Germinal center (tissue), 1 donor: Measurements from ENCODE around the gene RFPL1.
"Not testable (repeated sequence)": the region's sequence is repeated elsewhere in the genome, so short reads cannot be mapped to it uniquely, and the experiment has no call there.

Source experiments
- DNase-seq: peaks from one replicate; pipeline ENCODE4 v3.0.0; 2012; ENCODE audit warnings: mixed read lengths, low spot score

RFPL1 gene

GRCh38 chr22:29438283-29438682, at the start of gene RFPL1:
Gene RFPL1 (plus strand): TSS chr22:29438583.
- DNase-seq: not testable (repeated sequence)

- DNase-seq: no peak
Observed at GRCh38 chr22:29388759-29389090, 49.7 kb upstream of the RFPL1 start.

- no peak for DNase-seq
Observed at GRCh38 chr22:29390270-29390669, 48.1 kb upstream of the RFPL1 start.

GRCh38 chr22:29391546-29391945, 46.8 kb upstream of the RFPL1 start:
- no peak for DNase-seq

GRCh38 chr22:29393019-29393608, 45.3 kb upstream of the RFPL1 start:
- no peak for DNase-seq

- peak; percentile 78 for DNase-seq
Observed at GRCh38 chr22:29394931-29395581, 43.3 kb upstream of the RFPL1 start.

- no peak for DNase-seq
Observed at GRCh38 chr22:29396126-29396525, 42.3 kb upstream of the RFPL1 start.

- no peak for DNase-seq
Observed at GRCh38 chr22:29397791-29398190, 40.6 kb upstream of the RFPL1 start.

GRCh38 chr22:29400576-29400975, 37.8 kb upstream of the RFPL1 start:
- no peak for DNase-seq

- not testable (repeated sequence) for DNase-seq
Observed at GRCh38 chr22:29401538-29401937, 36.8 kb upstream of the RFPL1 start.

GRCh38 chr22:29408940-29409339, 29.4 kb upstream of the RFPL1 start:
- DNase-seq: no peak

- DNase-seq: peak; percentile 8
Observed at GRCh38 chr22:29411569-29412211, 26.7 kb upstream of the RFPL1 start.

- DNase-seq: not testable (repeated sequence)
Observed at GRCh38 chr22:29412772-29413171, 25.6 kb upstream of the RFPL1 start.

- not testable (repeated sequence) for DNase-seq
Observed at GRCh38 chr22:29414951-29415591, 23.3 kb upstream of the RFPL1 start.

GRCh38 chr22:29418704-29419103, 19.7 kb upstream of the RFPL1 start:
- not testable (repeated sequence) for DNase-seq

GRCh38 chr22:29426476-29426875, 11.9 kb upstream of the RFPL1 start:
- no peak for DNase-seq

- no peak for DNase-seq
Observed at GRCh38 chr22:29427176-29427760, 11.1 kb upstream of the RFPL1 start.

GRCh38 chr22:29431986-29432385, 6.4 kb upstream of the RFPL1 start:
- no peak for DNase-seq

- no peak for DNase-seq
Observed at GRCh38 chr22:29433856-29434255, 4.5 kb upstream of the RFPL1 start.

- DNase-seq: no peak
Observed at GRCh38 chr22:29434288-29434687, 4.1 kb upstream of the RFPL1 start.

- DNase-seq: no peak
Observed at GRCh38 chr22:29435236-29436136, 2.9 kb upstream of the RFPL1 start.

- DNase-seq: no peak
Observed at GRCh38 chr22:29442976-29443375, 4.6 kb downstream of the RFPL1 start.
